ENCODE measurements around the gene NOS1AP.

Gene NOS1AP

GRCh38 chr1:162192306-162192678, 122.8 kb downstream of the NOS1AP start:
- ChIA-PET POLR2A (no interaction called here), CTCF (no interaction called here)

GRCh38 chr1:162192763-162193162, 123.3 kb downstream of the NOS1AP start:
- CTCF ChIA-PET: no interaction called here
- no peak for DNase-seq (ENCODE audit: extremely low spot score)
- POLR2A ChIA-PET: no interaction called here
- no peak for TF ChIP-seq SP1 (IDR thresholded peaks at IDR 0.05)
- no peak for TF ChIP-seq BHLHE40 (IDR thresholded peaks at IDR 0.05; ENCODE audit: borderline replicate concordance)
- no peak for TF ChIP-seq ARNT (IDR thresholded peaks at IDR 0.05)
- TF ChIP-seq CTBP1 (IDR thresholded peaks at IDR 0.05; ENCODE audit: borderline replicate concordance): no peak
- no peak for TF ChIP-seq NFRKB (IDR thresholded peaks at IDR 0.05)
- TF ChIP-seq FOXM1 (IDR thresholded peaks at IDR 0.05; ENCODE audit: borderline replicate concordance): no peak
- TF ChIP-seq FOXA1 (IDR thresholded peaks at IDR 0.05): no peak
- no peak for TF ChIP-seq SUZ12 (IDR thresholded peaks at IDR 0.05)
- TF ChIP-seq L3MBTL2 (conservative IDR thresholded peaks at IDR 0.05): no peak
- no peak for TF ChIP-seq HDGF (IDR thresholded peaks at IDR 0.05; ENCODE audit: borderline replicate concordance)
- no peak for TF ChIP-seq LEF1 (IDR thresholded peaks at IDR 0.05; ENCODE audit: borderline replicate concordance)

More at GRCh38 chr1:162192306-162192678, 122.8 kb downstream of the NOS1AP start:
- no peak for DNase-seq (ENCODE audit: extremely low spot score)
- TF ChIP-seq NFRKB (IDR thresholded peaks at IDR 0.05) (no peak), FOXM1 (IDR thresholded peaks at IDR 0.05; ENCODE audit: borderline replicate concordance) (no peak), CTBP1 (IDR thresholded peaks at IDR 0.05; ENCODE audit: borderline replicate concordance) (no peak), PKNOX1 (IDR thresholded peaks at IDR 0.05) (no peak), BHLHE40 (IDR thresholded peaks at IDR 0.05; ENCODE audit: borderline replicate concordance) (no peak), TARDBP (IDR thresholded peaks at IDR 0.05) (no peak), L3MBTL2 (conservative IDR thresholded peaks at IDR 0.05) (no peak), ELF4 (IDR thresholded peaks at IDR 0.05) (no peak), SUZ12 (IDR thresholded peaks at IDR 0.05) (no peak)

- ChIA-PET CTCF (no interaction called here), POLR2A (no interaction called here)
- TF ChIP-seq PKNOX1 (IDR thresholded peaks at IDR 0.05) (no peak), SP1 (IDR thresholded peaks at IDR 0.05) (no peak), FOXM1 (IDR thresholded peaks at IDR 0.05; ENCODE audit: borderline replicate concordance) (no peak), ELF4 (IDR thresholded peaks at IDR 0.05) (no peak), ZNF384 (IDR thresholded peaks at IDR 0.05) (no peak), TARDBP (IDR thresholded peaks at IDR 0.05) (no peak), HDGF (IDR thresholded peaks at IDR 0.05; ENCODE audit: borderline replicate concordance) (no peak), BHLHE40 (IDR thresholded peaks at IDR 0.05; ENCODE audit: borderline replicate concordance) (no peak), CTBP1 (IDR thresholded peaks at IDR 0.05; ENCODE audit: borderline replicate concordance) (no peak), NFRKB (IDR thresholded peaks at IDR 0.05) (no peak), L3MBTL2 (conservative IDR thresholded peaks at IDR 0.05) (no peak), LEF1 (IDR thresholded peaks at IDR 0.05; ENCODE audit: borderline replicate concordance) (no peak), FOXK2 (IDR thresholded peaks at IDR 0.05) (no peak), ARNT (IDR thresholded peaks at IDR 0.05) (no peak), SUZ12 (IDR thresholded peaks at IDR 0.05) (no peak), FOXA1 (IDR thresholded peaks at IDR 0.05) (no peak)
- DNase-seq (ENCODE audit: extremely low spot score): no peak
Measured at GRCh38 chr1:162193221-162193620, 123.7 kb downstream of the NOS1AP start.

GRCh38 chr1:162193815-162194214, 124.3 kb downstream of the NOS1AP start:
- TF ChIP-seq PKNOX1 (IDR thresholded peaks at IDR 0.05): no peak
- no peak for TF ChIP-seq FOXM1 (IDR thresholded peaks at IDR 0.05; ENCODE audit: borderline replicate concordance)
- TF ChIP-seq TARDBP (IDR thresholded peaks at IDR 0.05): no peak
- TF ChIP-seq FOXA1 (IDR thresholded peaks at IDR 0.05): no peak
- TF ChIP-seq SUZ12 (IDR thresholded peaks at IDR 0.05): no peak
- no peak for TF ChIP-seq SP1 (IDR thresholded peaks at IDR 0.05)
- TF ChIP-seq HDGF (IDR thresholded peaks at IDR 0.05; ENCODE audit: borderline replicate concordance): no peak
- no peak for TF ChIP-seq L3MBTL2 (conservative IDR thresholded peaks at IDR 0.05)
- no peak for TF ChIP-seq LEF1 (IDR thresholded peaks at IDR 0.05; ENCODE audit: borderline replicate concordance)
- no peak for TF ChIP-seq BHLHE40 (IDR thresholded peaks at IDR 0.05; ENCODE audit: borderline replicate concordance)
- no peak for TF ChIP-seq FOXK2 (IDR thresholded peaks at IDR 0.05)
- no peak for TF ChIP-seq ZNF384 (IDR thresholded peaks at IDR 0.05)
- no peak for TF ChIP-seq ELF4 (IDR thresholded peaks at IDR 0.05)
- TF ChIP-seq NFRKB (IDR thresholded peaks at IDR 0.05): no peak
- TF ChIP-seq ARNT (IDR thresholded peaks at IDR 0.05): no peak
- no peak for TF ChIP-seq CTBP1 (IDR thresholded peaks at IDR 0.05; ENCODE audit: borderline replicate concordance)

GRCh38 chr1:162195567-162195966, 126.1 kb downstream of the NOS1AP start:
- ChIA-PET POLR2A (no interaction called here), CTCF (no interaction called here)
- DNase-seq (ENCODE audit: extremely low spot score): no peak
- TF ChIP-seq FOXA1 (IDR thresholded peaks at IDR 0.05): no peak
- no peak for TF ChIP-seq NFRKB (IDR thresholded peaks at IDR 0.05)
- TF ChIP-seq FOXK2 (IDR thresholded peaks at IDR 0.05): no peak
- no peak for TF ChIP-seq HDGF (IDR thresholded peaks at IDR 0.05; ENCODE audit: borderline replicate concordance)
- no peak for TF ChIP-seq SP1 (IDR thresholded peaks at IDR 0.05)
- no peak for TF ChIP-seq LEF1 (IDR thresholded peaks at IDR 0.05; ENCODE audit: borderline replicate concordance)
- TF ChIP-seq CTBP1 (IDR thresholded peaks at IDR 0.05; ENCODE audit: borderline replicate concordance): no peak
- no peak for TF ChIP-seq ELF4 (IDR thresholded peaks at IDR 0.05)
- TF ChIP-seq BHLHE40 (IDR thresholded peaks at IDR 0.05; ENCODE audit: borderline replicate concordance): no peak
- no peak for TF ChIP-seq PKNOX1 (IDR thresholded peaks at IDR 0.05)
- TF ChIP-seq FOXM1 (IDR thresholded peaks at IDR 0.05; ENCODE audit: borderline replicate concordance): no peak

More at GRCh38 chr1:162193815-162194214, 124.3 kb downstream of the NOS1AP start:
- no peak for DNase-seq (ENCODE audit: extremely low spot score)
- CTCF ChIA-PET: no interaction called here
- POLR2A ChIA-PET: no interaction called here
